NCI-H748 treated with DMSO at 0.1 percent for 48 hours (cell line): ENCODE results near the gene TTC4.

Experiments
- DNase-seq: peaks from one replicate; lab custom pipeline; 2025; lab: John Stamatoyannopoulos, UW

TTC4 gene

GRCh38 chr1:54705153-54705552 lies 10.5 kb upstream of the TTC4 start:
- DNase-seq, result no peak

- no peak for DNase-seq
Observed at GRCh38 chr1:54706419-54706818, 9.2 kb upstream of the TTC4 start.

GRCh38 chr1:54708385-54708784 lies 7.3 kb upstream of the TTC4 start:
- DNase-seq, result no peak

- DNase-seq, result no peak
Observed at GRCh38 chr1:54709547-54710292, 5.9 kb upstream of the TTC4 start.

GRCh38 chr1:54710434-54710833 lies 5.2 kb upstream of the TTC4 start:
- DNase-seq, result no peak

GRCh38 chr1:54710841-54711240 lies 4.8 kb upstream of the TTC4 start:
- DNase-seq, result no peak

GRCh38 chr1:54711536-54711935 lies 4.1 kb upstream of the TTC4 start:
- no peak for DNase-seq

- no peak for DNase-seq
Observed at GRCh38 chr1:54714881-54715492, 674 bp upstream of the TTC4 start.

- DNase-seq, result no peak
Observed at GRCh38 chr1:54716299-54717047, 812 bp downstream of the TTC4 start.

GRCh38 chr1:54721719-54722118 lies 6.1 kb downstream of the TTC4 start:
- DNase-seq, result no peak

- no peak for DNase-seq
Observed at GRCh38 chr1:54723985-54724384, 8.3 kb downstream of the TTC4 start.

- no peak for DNase-seq
Observed at GRCh38 chr1:54724771-54725170, 9.1 kb downstream of the TTC4 start.

GRCh38 chr1:54728027-54728426 lies 12.4 kb downstream of the TTC4 start:
- DNase-seq, result no peak

GRCh38 chr1:54736685-54737084 lies 21.0 kb downstream of the TTC4 start:
- no peak for DNase-seq

- no peak for DNase-seq
Observed at GRCh38 chr1:54738244-54738643, 22.6 kb downstream of the TTC4 start.

GRCh38 chr1:54741531-54741930 lies 25.9 kb downstream of the TTC4 start:
- no peak for DNase-seq

GRCh38 chr1:54742282-54742681 lies 26.6 kb downstream of the TTC4 start:
- DNase-seq, result no peak

- DNase-seq, result no peak
Observed at GRCh38 chr1:54743416-54744226, 28.0 kb downstream of the TTC4 start.

- DNase-seq, result no peak
Observed at GRCh38 chr1:54744696-54745095, 29.0 kb downstream of the TTC4 start.

- no peak for DNase-seq
Observed at GRCh38 chr1:54745274-54745673, 29.6 kb downstream of the TTC4 start.

- no peak for DNase-seq
Observed at GRCh38 chr1:54745864-54746263, 30.2 kb downstream of the TTC4 start.

- DNase-seq, result no peak
Observed at GRCh38 chr1:54748094-54748835, 32.6 kb downstream of the TTC4 start.
